SK-N-SH (cell line): ENCODE data around the gene DSCAML1. TPM values are rescaled to one million over a fixed set of nuclear protein-coding genes. Genes with fewer than 3 reads are reported as not detected.
A peak's percentile ranks its signal among the peaks of the same experiment; 100 is the strongest.

Experiments used
- CTCF ChIA-PET: fragments of 300-600, 350-600 bp; formaldehyde crosslinking; extraction: SDS; loops from one replicate; lab custom pipeline; 2021; lab: Yijun Ruan, JAX
- POLR2A ChIA-PET: fragments of 350-600 bp; sonication (Branson Sonifier 250); formaldehyde crosslinking; extraction: SDS; loops from one replicate; lab custom pipeline; 2020; ENCODE audit warnings: antibody characterized with exemption, inconsistent platforms; lab: Yijun Ruan, JAX
- DNase-seq: peaks from one replicate; pipeline ENCODE4 v3.0.0; 2012
- H2AFZ ChIP-seq: fragments of 200-600 bp; sonication (generic); 2 replicates; pipeline ENCODE4 v1.8.1; 2016; ENCODE audit warnings: antibody characterized with exemption, mild to moderate bottlenecking, low read depth
- H3F3A ChIP-seq: fragments of 200-600 bp; sonication (generic); replicated peaks from 2 replicates; pipeline ENCODE3; 2016; ENCODE audit warnings: antibody characterized with exemption, mild to moderate bottlenecking; ENCODE audit not compliant: insufficient read depth
- H3K27ac ChIP-seq, 2 experiments: fragments of 200-500 bp in 1 of 2; fragments of 200-600 bp in 1 of 2; sonication (Bioruptor generic) in 1 of 2; sonication (generic), shearing (Covaris generic) in 1 of 2; 2 replicates each; pipeline versions ENCODE4 v1.5.1 to v1.6.1; 2014 to 2016; ENCODE audit warnings: low read depth in 2 of 2, inconsistent platforms in 1 of 2, low read length in 1 of 2, mild to moderate bottlenecking in 1 of 2, mixed read lengths in 1 of 2
- H3K27me3 ChIP-seq: fragments of 200-600 bp; sonication (generic), shearing (Covaris generic); 2 replicates; pipeline ENCODE4 v1.6.1; 2016; ENCODE audit warnings: mixed run types; ENCODE audit not compliant: insufficient read depth
- H3K36me3 ChIP-seq, 2 experiments: fragments of 200-500 bp in 1 of 2; fragments of 200-600 bp in 1 of 2; sonication (Bioruptor generic) in 1 of 2; sonication (generic) in 1 of 2; replicated peaks in 1 of 2; 2 replicates each; pipeline versions ENCODE3 to v1.5.1; 2014 to 2016; ENCODE audit warnings: low read length in 1 of 2, mild to moderate bottlenecking in 1 of 2; ENCODE audit not compliant: insufficient read depth in 2 of 2, control insufficient read depth in 1 of 2
- H3K4me1 ChIP-seq, 2 experiments: fragments of 200-500 bp in 1 of 2; fragments of 200-600 bp in 1 of 2; sonication (Bioruptor generic) in 1 of 2; sonication (generic), shearing (Covaris generic) in 1 of 2; 2 replicates each; pipeline versions ENCODE4 v1.5.1 to v1.6.1; 2014 to 2016; ENCODE audit warnings: low read depth in 1 of 2, low read length in 1 of 2, mixed run types in 1 of 2; ENCODE audit not compliant: insufficient read depth in 2 of 2, control insufficient read depth in 1 of 2
- H3K4me2 ChIP-seq: fragments of 200-600 bp; sonication (generic), shearing (Covaris generic); 2 replicates; pipeline ENCODE4 v1.6.1; 2017; ENCODE audit warnings: mixed run types
- H3K4me3 ChIP-seq, 2 experiments: fragments of 200-500 bp in 1 of 2; fragments of 200-600 bp in 1 of 2; sonication (Bioruptor generic) in 1 of 2; sonication (generic), shearing (Covaris generic) in 1 of 2; 2 replicates each; pipeline versions ENCODE4 v1.5.1 to v1.8.1; 2014 to 2016; ENCODE audit warnings: low read depth in 2 of 2, inconsistent platforms in 1 of 2, low read length in 1 of 2, mild to moderate bottlenecking in 1 of 2, mixed read lengths in 1 of 2, moderate library complexity in 1 of 2
- H3K79me2 ChIP-seq: fragments of 200-600 bp; sonication (generic); 2 replicates; pipeline ENCODE4 v1.8.1; 2017; ENCODE audit warnings: mild to moderate bottlenecking; ENCODE audit not compliant: insufficient read depth
- H3K9ac ChIP-seq: fragments of 200-600 bp; sonication (generic); 2 replicates; pipeline ENCODE4 v1.6.1; 2017; ENCODE audit warnings: mixed run types
- H3K9me2 ChIP-seq: fragments of 200-600 bp; sonication (generic); 2 replicates; pipeline ENCODE4 v1.6.1; 2017; ENCODE audit warnings: mixed run types
- H3K9me3 ChIP-seq: fragments of 200-600 bp; sonication (generic); 2 replicates; pipeline ENCODE4 v1.6.1; 2017; ENCODE audit warnings: mixed run types, mild to moderate bottlenecking, moderate library complexity
- H4K20me1 ChIP-seq: fragments of 200-600 bp; sonication (generic); 2 replicates; pipeline ENCODE4 v1.6.1; 2017; ENCODE audit warnings: mild to moderate bottlenecking, mixed run types; ENCODE audit not compliant: insufficient read depth
- ELF1 ChIP-seq: IDR thresholded peaks from 2 replicates; pipeline ENCODE4 v1.4.0; 2012
- EP300 ChIP-seq, 2 experiments: IDR thresholded peaks; 2 replicates each; pipeline versions ENCODE4 v1.4.0 to v1.6.1; 2012; ENCODE audit warnings: borderline replicate concordance in 1 of 2, low read depth in 1 of 2, low read length in 1 of 2
- EZH2phosphoT487 ChIP-seq: fragments of 200-600 bp; sonication (generic); IDR thresholded peaks from 2 replicates; pipeline ENCODE4 v1.6.1; 2017; ENCODE audit warnings: low read depth, mixed run types, mild to moderate bottlenecking, antibody characterized with exemption, moderate library complexity, borderline replicate concordance
- FOSL2 ChIP-seq: IDR thresholded peaks from 2 replicates; pipeline ENCODE4 v1.4.0; 2012; ENCODE audit warnings: low read depth, mild to moderate bottlenecking, moderate library complexity, borderline replicate concordance
- FOXJ3 ChIP-seq: sonication (generic); formaldehyde crosslinking; IDR thresholded peaks from 2 replicates; pipeline ENCODE4 v1.5.1; 2020; ENCODE audit warnings: mild to moderate bottlenecking, missing genetic modification reagents
- IRF3 ChIP-seq: fragments of 150-350 bp; IDR thresholded peaks from 2 replicates; pipeline ENCODE4 v1.6.1; 2016; ENCODE audit warnings: mild to moderate bottlenecking, low read depth, low read length
- JUND ChIP-seq: IDR thresholded peaks from 2 replicates; pipeline ENCODE4 v1.4.0; 2012
- MEF2A ChIP-seq: IDR thresholded peaks from 2 replicates; pipeline ENCODE4 v1.4.0; 2012; ENCODE audit warnings: low read depth, borderline replicate concordance
- NFIC ChIP-seq: IDR thresholded peaks from 2 replicates; pipeline ENCODE4 v1.4.0; 2012; ENCODE audit warnings: borderline replicate concordance
- NRF1 ChIP-seq: IDR thresholded peaks from 2 replicates; pipeline ENCODE4 v1.6.1; 2012; ENCODE audit warnings: low read depth, mild to moderate bottlenecking, low read length
- PBX3 ChIP-seq: IDR thresholded peaks from 2 replicates; pipeline ENCODE4; 2012
- POLR2AphosphoS5 ChIP-seq: IDR thresholded peaks from 2 replicates; pipeline ENCODE4 v1.6.1; 2012; ENCODE audit warnings: low read depth, low read length
- RAD21 ChIP-seq: IDR thresholded peaks from 2 replicates; pipeline ENCODE4 v1.6.1; 2012; ENCODE audit warnings: mild to moderate bottlenecking, low read length
- RCOR1 ChIP-seq: fragments of 150-350 bp; IDR thresholded peaks from 2 replicates; pipeline ENCODE4 v1.6.1; 2017; ENCODE audit warnings: antibody characterized with exemption, low read length
- RXRA ChIP-seq: IDR thresholded peaks from 2 replicates; pipeline ENCODE4 v1.4.0; 2012; ENCODE audit warnings: low read depth, mild to moderate bottlenecking, borderline replicate concordance
- SIN3A ChIP-seq: IDR thresholded peaks from 2 replicates; pipeline ENCODE4 v1.6.1; 2012; ENCODE audit warnings: low read depth, mild to moderate bottlenecking, low read length, moderate library complexity, borderline replicate concordance
- SMC3 ChIP-seq: IDR thresholded peaks from 2 replicates; pipeline ENCODE4 v1.6.1; 2012; ENCODE audit warnings: low read depth, low read length, improper control_type of control experiment
- USF1 ChIP-seq: IDR thresholded peaks from 2 replicates; pipeline ENCODE4 v1.4.0; 2012; ENCODE audit warnings: low read depth, borderline replicate concordance
- ZBTB33 ChIP-seq: IDR thresholded peaks from 2 replicates; pipeline ENCODE4 v1.4.0; 2012; ENCODE audit warnings: low read depth, borderline replicate concordance
- WGBS: methylation state at CpG from one replicate; pipeline ENCODE4 v1.1.6; 2017; ENCODE audit warnings: low lambda C conversion rate; 5-methylcytosine and 5-hydroxymethylcytosine counted together
- polyA plus RNA-seq, 3 experiments: library from polyadenylated mRNA; depleted of rRNA; stranded (reverse); fragments of >200 nt; gene quantifications; 2 replicates each; pipeline ENCODE4 v1.2.3, GENCODE V29; 2012

DSCAML1 gene
- polyA plus RNA-seq, 1 of the 3 experiments (the other 2 are of a cell fraction) = not detected

GRCh38 chr11:117723277-117724024 lies 73.6 kb downstream of the DSCAML1 start (continued):
- TF ChIP-seq ZBTB33 (no peak), EZH2phosphoT487 (no peak), SMC3 (no peak), NRF1 (no peak), RCOR1 (no peak), JUND (no peak)
- TF ChIP-seq, all 33 proteins: peak for 0

- H4K20me1 ChIP-seq = no peaks in the 10 kb centered on the region
- 43% methylated on average over 2 of the region's 2 CpGs for WGBS
- H3K9ac ChIP-seq = no peak overlapping the region
- no peaks in the 10 kb centered on the region for H3K36me3 ChIP-seq
- no peaks in the 10 kb centered on the region for H3K9me3 ChIP-seq
- TF ChIP-seq PBX3 (no peak), EP300 (IDR thresholded peaks at IDR 0.05; ENCODE audit: borderline replicate concordance in 1 of 2, low read depth in 1 of 2, low read length in 1 of 2) (0 out of 4 replicates have a peak, but pooled peaks of 1 of the 2 experiments have one; percentile 9)
- no peak overlapping the region for H2AFZ ChIP-seq
- CTCF ChIA-PET = interaction anchor here (0.9 to 3.3 kb wide), 4 partner anchors 9 to 296 kb away, joined by 3 to 14 read pairs (median 6); no protein-coding TSS in a partner anchor
- H3K9me2 ChIP-seq = no peaks in the 10 kb centered on the region
- POLR2A ChIA-PET = no interaction called here
- H3K4me2 ChIP-seq = no peak overlapping the region
- H3K4me1 ChIP-seq = peaks cover 0 to 37% of the 10 kb centered on the region in 2 experiments; a peak in 2 of 4 replicates
- no peaks in the 10 kb centered on the region for H3F3A ChIP-seq
- H3K79me2 ChIP-seq = no peaks in the 10 kb centered on the region
- no peak overlapping the region; a peak in 1 of 4 replicates for H3K27ac ChIP-seq
- H3K4me3 ChIP-seq = no peak overlapping the region
- H3K27me3 ChIP-seq = 0 out of 2 replicates have a peak, but pooled peaks cover 4% of the 10 kb centered on the region
- DNase-seq = no peak
These were observed 74.9 kb downstream of the DSCAML1 start for GRCh38 chr11:117722082-117722481.

- TF ChIP-seq ELF1 (no peak), IRF3 (no peak), FOSL2 (no peak), RXRA (no peak), JUND (no peak), USF1 (no peak), POLR2AphosphoS5 (no peak), NFIC (no peak), MEF2A (no peak), FOXJ3 (CRISPR knock-in tag) (no peak), SIN3A (no peak), RCOR1 (no peak), RAD21 (no peak), EP300 (IDR thresholded peaks at IDR 0.05; ENCODE audit: borderline replicate concordance in 1 of 2, low read depth in 1 of 2, low read length in 1 of 2) (no peak)
- no peaks in the 10 kb centered on the region for H3K36me3 ChIP-seq
- DNase-seq = no peak
- no peak overlapping the region for H2AFZ ChIP-seq
- WGBS = 50% methylated on average over 11 of the region's 11 CpGs
- no peaks in the 10 kb centered on the region for H3K79me2 ChIP-seq
- CTCF ChIA-PET = interaction anchor here (1.4 to 3.0 kb wide), 3 partner anchors 10 to 293 kb away, joined by 3 to 8 read pairs (median 5); no protein-coding TSS in a partner anchor
- H3K4me2 ChIP-seq = no peak overlapping the region
- H3K9me2 ChIP-seq = no peaks in the 10 kb centered on the region
- H3K27ac ChIP-seq = no peak overlapping the region
- POLR2A ChIA-PET = no interaction called here
- peaks cover 0 to 34% of the 10 kb centered on the region in 2 experiments; a peak in 2 of 4 replicates for H3K4me1 ChIP-seq
- H3F3A ChIP-seq = no peaks in the 10 kb centered on the region
- H3K27me3 ChIP-seq = peaks cover 4% of the 10 kb centered on the region; the same call in 1 of the 2 replicates
- H3K9ac ChIP-seq = no peak overlapping the region
- no peak overlapping the region for H3K4me3 ChIP-seq
- no peaks in the 10 kb centered on the region for H3K9me3 ChIP-seq
- H4K20me1 ChIP-seq = no peaks in the 10 kb centered on the region
These were observed 76.9 kb downstream of the DSCAML1 start for GRCh38 chr11:117720061-117720511.
